GM13976 (cell line): ENCODE results near the gene GREM2.

Experiments used
- DNase-seq: peaks from one replicate; pipeline ENCODE4 v3.0.0; 2012; ENCODE audit warnings: low spot score
- in situ Hi-C: fragments of 300-500 bp; cut with MboI; formaldehyde crosslinking; loops from one replicate; pipeline ENCODE4 v1.12.0; 2022; ENCODE audit warnings: low sequenced_read_pairs, mixed read lengths, inconsistent platforms; ENCODE audit not compliant: unreplicated experiment
- TF ChIP-seq, protein P1 (sequence below): IDR thresholded peaks from 2 replicates; pipeline ENCODE4 v1.5.1; 2012; ENCODE audit warnings: borderline replicate concordance, mild to moderate bottlenecking; ENCODE audit not compliant: insufficient read depth; ENCODE audit errors: extremely low read depth, missing control alignments, control extremely low read depth

GREM2 gene

DNA sequence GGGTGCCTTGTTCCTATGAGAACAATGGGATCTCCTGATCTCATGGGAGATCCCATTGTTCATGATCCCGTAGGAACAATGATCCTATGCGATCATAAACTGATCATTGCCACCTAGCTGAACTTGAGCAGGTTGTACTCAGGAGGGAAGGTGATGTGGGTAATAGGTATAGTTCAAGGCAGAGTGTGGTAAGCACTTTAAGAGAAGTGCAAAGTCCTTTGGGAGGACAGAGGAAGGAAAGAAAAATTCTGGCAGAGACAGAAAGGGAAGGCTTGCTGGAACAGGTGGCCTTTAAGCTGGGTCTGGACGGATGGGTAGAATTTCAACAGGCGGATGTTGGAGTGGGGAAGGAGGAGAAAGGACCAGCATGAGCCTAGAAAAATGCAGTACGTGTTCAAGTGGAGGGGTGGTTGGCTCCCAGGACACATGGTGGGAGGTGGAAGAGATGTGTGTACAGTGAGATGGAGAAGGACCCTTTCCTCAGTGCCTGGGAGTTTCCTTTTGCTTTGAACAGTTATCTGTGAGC, 22.3 kb downstream of the GREM2 start:
- TF ChIP-seq, protein P1, sequence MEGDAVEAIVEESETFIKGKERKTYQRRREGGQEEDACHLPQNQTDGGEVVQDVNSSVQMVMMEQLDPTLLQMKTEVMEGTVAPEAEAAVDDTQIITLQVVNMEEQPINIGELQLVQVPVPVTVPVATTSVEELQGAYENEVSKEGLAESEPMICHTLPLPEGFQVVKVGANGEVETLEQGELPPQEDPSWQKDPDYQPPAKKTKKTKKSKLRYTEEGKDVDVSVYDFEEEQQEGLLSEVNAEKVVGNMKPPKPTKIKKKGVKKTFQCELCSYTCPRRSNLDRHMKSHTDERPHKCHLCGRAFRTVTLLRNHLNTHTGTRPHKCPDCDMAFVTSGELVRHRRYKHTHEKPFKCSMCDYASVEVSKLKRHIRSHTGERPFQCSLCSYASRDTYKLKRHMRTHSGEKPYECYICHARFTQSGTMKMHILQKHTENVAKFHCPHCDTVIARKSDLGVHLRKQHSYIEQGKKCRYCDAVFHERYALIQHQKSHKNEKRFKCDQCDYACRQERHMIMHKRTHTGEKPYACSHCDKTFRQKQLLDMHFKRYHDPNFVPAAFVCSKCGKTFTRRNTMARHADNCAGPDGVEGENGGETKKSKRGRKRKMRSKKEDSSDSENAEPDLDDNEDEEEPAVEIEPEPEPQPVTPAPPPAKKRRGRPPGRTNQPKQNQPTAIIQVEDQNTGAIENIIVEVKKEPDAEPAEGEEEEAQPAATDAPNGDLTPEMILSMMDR: no peak
- DNase-seq: no peak
- in situ Hi-C loops: no loop called here

DNA sequence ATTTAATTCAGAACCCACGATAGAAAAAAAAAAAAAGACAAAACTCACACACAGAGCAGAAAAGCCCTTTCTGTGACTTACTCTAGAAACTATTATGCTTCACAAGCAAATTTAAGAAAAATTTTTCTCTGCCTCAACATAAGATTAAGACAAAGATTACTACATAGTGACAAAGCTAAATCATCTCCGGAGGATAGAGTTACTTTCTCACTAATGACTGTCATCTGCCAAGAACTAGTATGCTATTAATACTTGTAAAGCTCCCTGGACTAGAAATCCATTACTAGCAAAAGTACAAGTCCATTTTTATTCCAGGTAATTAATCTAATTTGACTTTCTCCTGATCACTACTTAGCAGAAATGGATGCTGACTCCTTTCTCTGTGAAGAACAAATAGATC, 25.9 kb downstream of the GREM2 start:
- in situ Hi-C loops: no loop called here
- TF ChIP-seq, protein P1: no peak
- no peak for DNase-seq

DNA sequence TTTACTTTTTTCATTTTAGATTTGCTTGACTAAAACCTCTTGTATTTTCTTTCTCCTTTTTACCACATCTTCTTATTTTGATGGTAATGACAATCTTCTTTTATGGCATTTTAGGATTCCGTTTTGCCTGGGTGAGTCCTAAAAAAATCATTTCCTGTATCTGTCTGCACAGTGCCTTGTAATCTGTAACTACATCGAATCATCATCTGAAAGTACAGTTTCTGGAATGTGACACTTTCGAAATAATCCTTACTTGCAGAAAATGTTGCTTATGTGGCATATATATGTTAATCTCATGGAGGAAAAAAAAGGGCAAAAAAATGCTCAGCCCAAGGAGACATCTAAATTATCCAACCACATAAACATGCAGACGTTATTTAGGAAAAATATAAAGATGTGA, 29.0 kb downstream of the GREM2 start:
- DNase-seq: no peak
- in situ Hi-C loops: no loop called here
- TF ChIP-seq, protein P1: no peak

DNA sequence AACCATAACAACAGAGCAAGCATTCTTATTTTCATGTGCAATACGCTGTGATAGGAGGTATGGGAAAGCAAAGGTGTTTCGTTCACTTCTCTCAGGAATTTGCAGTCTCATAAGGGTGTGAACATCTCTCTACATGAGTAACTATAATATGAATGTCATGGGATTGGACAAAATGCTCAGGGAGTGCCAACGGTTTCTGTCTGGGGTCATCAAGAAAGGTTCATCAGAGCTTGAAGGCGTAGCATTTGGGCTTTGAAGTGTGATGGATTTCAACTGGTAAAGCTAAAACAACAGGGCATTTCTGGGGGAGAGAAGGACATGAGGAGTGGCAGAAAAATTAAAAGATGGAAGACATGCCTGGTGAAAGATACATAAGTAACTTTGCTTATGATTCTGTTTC, 32.4 kb downstream of the GREM2 start:
- in situ Hi-C loops: no loop called here
- TF ChIP-seq, protein P1: no peak
- DNase-seq: no peak

DNA sequence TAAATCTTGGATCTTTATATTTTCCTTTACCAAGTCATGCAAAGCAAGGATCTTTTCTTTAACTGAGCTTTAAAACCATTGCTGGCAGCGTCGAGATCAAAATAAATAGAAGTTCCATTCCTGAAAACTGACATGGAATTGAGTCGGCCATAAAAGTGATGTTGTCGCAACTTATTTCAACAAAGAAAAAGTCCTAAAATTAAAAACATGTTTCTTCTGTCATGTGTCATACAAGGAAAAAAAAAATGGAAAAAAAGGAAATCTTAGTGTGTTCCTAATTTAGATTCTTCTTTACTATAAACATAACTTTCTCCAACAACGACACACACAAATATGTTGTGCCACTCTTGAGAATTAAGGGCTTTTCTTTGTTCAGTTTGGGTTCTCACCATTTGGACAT, 34.9 kb downstream of the GREM2 start:
- in situ Hi-C loops: no loop called here
- no peak for DNase-seq
- TF ChIP-seq, protein P1: no peak

DNA sequence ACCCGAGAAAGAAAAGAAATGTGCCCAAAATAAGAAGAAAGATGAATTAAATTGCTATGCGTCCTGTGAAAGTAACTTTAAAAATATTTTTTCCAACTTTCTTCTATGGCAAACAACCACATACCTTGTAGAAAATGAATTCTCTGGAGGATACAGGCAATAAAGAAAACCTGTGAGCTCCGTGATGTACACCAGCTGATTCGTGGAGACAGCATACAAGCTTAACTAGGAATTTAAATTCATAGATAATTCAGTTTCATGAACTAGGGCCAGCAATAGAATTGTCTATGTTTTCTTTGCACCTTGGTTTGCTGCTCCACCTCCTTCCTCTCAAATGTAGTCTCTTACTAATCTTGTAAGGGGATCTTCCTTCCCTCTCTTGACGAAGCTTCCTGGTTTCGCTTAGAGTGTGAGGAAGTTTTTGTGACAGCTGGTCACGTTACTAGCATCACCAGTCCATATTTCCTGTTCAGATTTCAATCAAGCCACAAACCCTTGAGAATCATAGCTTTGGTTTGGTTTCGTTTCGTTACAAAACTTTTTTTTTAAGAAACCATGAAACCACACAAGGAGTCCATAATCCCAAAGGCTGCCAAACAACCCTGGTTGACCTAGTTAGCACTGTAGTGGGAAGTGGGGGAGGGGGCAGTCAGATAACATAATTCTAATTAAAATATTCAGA, 35.8 kb downstream of the GREM2 start:
- DNase-seq: no peak
- in situ Hi-C loops: no loop called here
- TF ChIP-seq, protein P1: no peak
